ENCODE results near the gene GPR55.
"Not testable (repeated sequence)": the region's sequence is repeated elsewhere in the genome, so short reads cannot be mapped to it uniquely, and the experiment has no call there.

GPR55 gene

GRCh38 chr2:230924470-230925341 is at the start of gene GPR55:
GPR55 (minus strand) TSS chr2:230925242; CDS start chr2:230910962, 14,280 bp downstream.
- DNase-seq (ENCODE audit: low read depth, low spot score): no peak

- DNase-seq (ENCODE audit: low read depth, low spot score): peak; percentile 25
Observed at GRCh38 chr2:230974096-230974913, 49.3 kb upstream of the GPR55 start.

- DNase-seq (ENCODE audit: low read depth, low spot score): no peak
Observed at GRCh38 chr2:230972046-230972445, 47.0 kb upstream of the GPR55 start.

- DNase-seq (ENCODE audit: low read depth, low spot score): no peak
Observed at GRCh38 chr2:230969659-230970015, 44.6 kb upstream of the GPR55 start.

GRCh38 chr2:230968921-230969658 is 44.0 kb upstream of the GPR55 start:
- no peak for DNase-seq (ENCODE audit: low read depth, low spot score)

- not testable (repeated sequence) for DNase-seq (ENCODE audit: low read depth, low spot score)
Observed at GRCh38 chr2:230968314-230968713, 43.3 kb upstream of the GPR55 start.

GRCh38 chr2:230967113-230967512 is 42.1 kb upstream of the GPR55 start:
- no peak for DNase-seq (ENCODE audit: low read depth, low spot score)

- DNase-seq (ENCODE audit: low read depth, low spot score): no peak
Observed at GRCh38 chr2:230964136-230964730, 39.2 kb upstream of the GPR55 start.

- no peak for DNase-seq (ENCODE audit: low read depth, low spot score)
Observed at GRCh38 chr2:230961091-230961491, 36.0 kb upstream of the GPR55 start.

- DNase-seq (ENCODE audit: low read depth, low spot score): no peak
Observed at GRCh38 chr2:230960026-230960425, 35.0 kb upstream of the GPR55 start.

GRCh38 chr2:230958820-230959756 is 34.0 kb upstream of the GPR55 start:
- DNase-seq (ENCODE audit: low read depth, low spot score): no peak

- DNase-seq (ENCODE audit: low read depth, low spot score): no peak
Observed at GRCh38 chr2:230957756-230958391, 32.8 kb upstream of the GPR55 start.

- no peak for DNase-seq (ENCODE audit: low read depth, low spot score)
Observed at GRCh38 chr2:230956827-230957755, 32.0 kb upstream of the GPR55 start.

- DNase-seq (ENCODE audit: low read depth, low spot score): no peak
Observed at GRCh38 chr2:230955163-230955737, 30.2 kb upstream of the GPR55 start.

GRCh38 chr2:230954746-230955145 is 29.7 kb upstream of the GPR55 start:
- DNase-seq (ENCODE audit: low read depth, low spot score): no peak

- DNase-seq (ENCODE audit: low read depth, low spot score): no peak
Observed at GRCh38 chr2:230953845-230954244, 28.8 kb upstream of the GPR55 start.

- DNase-seq (ENCODE audit: low read depth, low spot score): no peak
Observed at GRCh38 chr2:230952226-230952956, 27.3 kb upstream of the GPR55 start.

GRCh38 chr2:230951396-230951795 is 26.4 kb upstream of the GPR55 start:
- no peak for DNase-seq (ENCODE audit: low read depth, low spot score)
